Heart left ventricle (tissue), 13 donors: ENCODE data around the gene GRIN2B.

ENCODE experiments used
- POLR2A ChIP-seq, 2 donors: fragments of 450-650 bp; IDR thresholded peaks; one replicate each; pipeline ENCODE4 v1.6.1; 2017; ENCODE audit warnings: antibody characterized with exemption in 2 of 2, mild to moderate bottlenecking in 2 of 2, moderate library complexity in 2 of 2
- TF ChIP-seq, protein P1 (sequence below), 12 donors: fragments of 200-600 bp; sonication (generic) in 4 of 12; IDR thresholded peaks; one replicate each; pipeline versions ENCODE4 v1.5.0 to v1.8.0; 2018 to 2022; ENCODE audit warnings: antibody characterized with exemption in 12 of 12, mild to moderate bottlenecking in 5 of 12
- donor health status: ischemic (EF 13 %, LVEDD 7.1; RV severe dilation, severe dysfunction).
- donor health status: DM: no; HTN: yes; CAD: no.
- donor health status: DM: no; HTN: no; CAD: no.
- donor health status: ischemic (EF 25% LVEDD 6.9; RV normal size, moderate dysfunction).
- donor health status: ischemic (EF 25% LVEDD 5.7; RV mildly dilated, moderate dysfunction).
- donor health status: ischemic (EF 35%, LVEDD 5.7; RV mildly dilated, moderate dysfunction).
- donor health status: nonischemic (EF 11% LVEDD 7.7; RV severe dilation, severe dysfunction).
- donor health status: DM: yes; HTN: yes; CAD: no.
- donor health status: PGD.
- donor health status: ischemic (EF 29% LVEDD 5.4; RV normal size, mild dysfunction).
- donor health status: nonischemic (EF 23%, LVEDD 6.1; RV moderate dilation, normal function).

DNA sequence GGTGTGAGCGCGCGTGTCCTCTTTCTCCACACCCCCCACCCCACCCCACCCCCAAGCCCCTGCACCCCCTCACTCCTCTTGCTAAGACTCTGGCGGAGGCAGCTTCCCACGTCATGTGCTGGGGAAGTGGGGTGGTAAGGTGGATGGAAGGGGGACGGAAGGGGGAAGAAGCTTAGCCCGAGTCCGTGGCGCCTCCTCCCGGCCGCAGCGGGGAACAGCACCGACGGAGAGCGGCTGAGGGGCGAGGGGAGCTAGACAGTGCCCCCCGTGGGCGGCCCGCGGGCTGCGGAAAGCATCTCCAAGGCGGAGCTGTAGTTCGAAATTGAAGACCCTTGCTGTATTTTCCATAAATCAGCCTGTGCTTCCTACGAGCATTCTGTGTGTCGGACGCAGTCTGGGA, 588 bp upstream of the GRIN2B start:
- TF ChIP-seq, protein P1, sequence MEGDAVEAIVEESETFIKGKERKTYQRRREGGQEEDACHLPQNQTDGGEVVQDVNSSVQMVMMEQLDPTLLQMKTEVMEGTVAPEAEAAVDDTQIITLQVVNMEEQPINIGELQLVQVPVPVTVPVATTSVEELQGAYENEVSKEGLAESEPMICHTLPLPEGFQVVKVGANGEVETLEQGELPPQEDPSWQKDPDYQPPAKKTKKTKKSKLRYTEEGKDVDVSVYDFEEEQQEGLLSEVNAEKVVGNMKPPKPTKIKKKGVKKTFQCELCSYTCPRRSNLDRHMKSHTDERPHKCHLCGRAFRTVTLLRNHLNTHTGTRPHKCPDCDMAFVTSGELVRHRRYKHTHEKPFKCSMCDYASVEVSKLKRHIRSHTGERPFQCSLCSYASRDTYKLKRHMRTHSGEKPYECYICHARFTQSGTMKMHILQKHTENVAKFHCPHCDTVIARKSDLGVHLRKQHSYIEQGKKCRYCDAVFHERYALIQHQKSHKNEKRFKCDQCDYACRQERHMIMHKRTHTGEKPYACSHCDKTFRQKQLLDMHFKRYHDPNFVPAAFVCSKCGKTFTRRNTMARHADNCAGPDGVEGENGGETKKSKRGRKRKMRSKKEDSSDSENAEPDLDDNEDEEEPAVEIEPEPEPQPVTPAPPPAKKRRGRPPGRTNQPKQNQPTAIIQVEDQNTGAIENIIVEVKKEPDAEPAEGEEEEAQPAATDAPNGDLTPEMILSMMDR (IDR thresholded peaks at IDR 0.05), result peak in 6 of 12 donors; percentile 5 to 37 (median 22)
- TF ChIP-seq POLR2A (IDR thresholded peaks at IDR 0.05), result no peak
